Mucosa of stomach (tissue), 1 donor: ENCODE results near the gene AVPR2.

Experiments used
- H3K27me3 ChIP-seq: one replicate; pipeline ENCODE4 v1.7.0; 2013; ENCODE audit warnings: mild to moderate bottlenecking, low read length; ENCODE audit not compliant: control insufficient read depth, insufficient read depth
- H3K36me3 ChIP-seq: one replicate; pipeline ENCODE4 v1.7.0; 2013; ENCODE audit warnings: low read length; ENCODE audit not compliant: control insufficient read depth, insufficient read depth
- H3K4me1 ChIP-seq: one replicate; pipeline ENCODE4 v1.7.0; 2013; ENCODE audit warnings: mild to moderate bottlenecking, low read length; ENCODE audit not compliant: control insufficient read depth, insufficient read depth
- H3K4me3 ChIP-seq: one replicate; pipeline ENCODE4 v1.7.0; 2013; ENCODE audit warnings: low read length
- H3K9ac ChIP-seq: one replicate; pipeline ENCODE4 v1.7.0; 2013; ENCODE audit warnings: mild to moderate bottlenecking, low read length, moderate library complexity
- H3K9me3 ChIP-seq: one replicate; pipeline ENCODE4 v1.7.0; 2013; ENCODE audit warnings: mild to moderate bottlenecking, low read length, moderate library complexity; ENCODE audit not compliant: control insufficient read depth
- donor health status: Pancreatic carcinoma.

The AVPR2 gene

DNA sequence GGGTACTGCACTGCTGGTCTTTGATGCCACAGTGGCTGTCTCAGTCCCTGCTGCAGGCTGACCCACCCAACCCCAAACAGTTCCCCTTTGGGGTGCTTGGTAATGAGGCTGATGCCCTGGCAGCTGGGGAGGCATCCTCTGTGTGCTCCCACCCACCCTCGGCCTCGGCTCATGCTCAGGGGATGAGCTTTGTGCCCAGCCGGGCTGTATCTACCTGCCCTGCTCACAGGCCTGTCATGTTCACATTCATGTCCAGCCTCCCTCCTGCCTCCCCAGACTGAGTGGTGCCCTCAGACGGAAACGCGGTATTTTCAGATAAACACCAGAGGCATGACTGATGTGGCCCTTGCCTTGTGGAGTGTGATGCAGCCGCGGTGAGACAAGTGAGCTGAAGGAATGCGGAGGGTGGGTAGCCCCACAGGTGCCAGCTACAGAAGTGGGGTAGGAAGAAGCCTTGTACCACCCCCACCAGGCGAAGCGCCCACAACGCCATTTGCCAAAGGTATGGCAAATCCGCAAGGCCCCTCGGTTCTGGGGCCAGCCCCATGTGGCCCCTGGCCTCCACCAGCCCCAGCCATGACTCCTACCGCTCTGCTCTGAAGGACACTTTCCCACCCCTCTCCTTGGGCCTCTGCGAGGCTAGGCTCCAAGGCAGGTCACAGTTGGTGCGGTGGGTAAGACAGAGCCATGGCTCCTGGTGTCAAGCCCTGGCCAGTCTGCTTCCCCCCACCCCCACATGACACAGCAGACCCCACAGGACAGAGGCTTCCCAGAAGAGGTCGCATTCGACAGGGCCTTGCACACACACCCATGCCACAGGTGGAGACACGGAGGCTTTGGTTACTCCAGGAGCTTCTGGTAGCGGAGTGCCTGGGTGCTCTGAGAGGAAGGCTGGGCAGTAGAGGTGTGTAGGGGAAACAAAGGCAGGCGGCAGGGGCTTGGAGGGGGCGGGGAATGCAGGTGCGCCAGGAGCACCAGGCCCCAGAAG lies 41.8 kb downstream of the AVPR2 start:
- Histone ChIP-seq H3K4me1 (no peaks in the 10 kb centered on the region), H3K36me3 (peaks cover 5% of the 10 kb centered on the region), H3K9me3 (no peaks in the 10 kb centered on the region), H3K4me3 (no peak overlapping the region), H3K27me3 (no peaks in the 10 kb centered on the region), H3K9ac (no peak overlapping the region)

DNA sequence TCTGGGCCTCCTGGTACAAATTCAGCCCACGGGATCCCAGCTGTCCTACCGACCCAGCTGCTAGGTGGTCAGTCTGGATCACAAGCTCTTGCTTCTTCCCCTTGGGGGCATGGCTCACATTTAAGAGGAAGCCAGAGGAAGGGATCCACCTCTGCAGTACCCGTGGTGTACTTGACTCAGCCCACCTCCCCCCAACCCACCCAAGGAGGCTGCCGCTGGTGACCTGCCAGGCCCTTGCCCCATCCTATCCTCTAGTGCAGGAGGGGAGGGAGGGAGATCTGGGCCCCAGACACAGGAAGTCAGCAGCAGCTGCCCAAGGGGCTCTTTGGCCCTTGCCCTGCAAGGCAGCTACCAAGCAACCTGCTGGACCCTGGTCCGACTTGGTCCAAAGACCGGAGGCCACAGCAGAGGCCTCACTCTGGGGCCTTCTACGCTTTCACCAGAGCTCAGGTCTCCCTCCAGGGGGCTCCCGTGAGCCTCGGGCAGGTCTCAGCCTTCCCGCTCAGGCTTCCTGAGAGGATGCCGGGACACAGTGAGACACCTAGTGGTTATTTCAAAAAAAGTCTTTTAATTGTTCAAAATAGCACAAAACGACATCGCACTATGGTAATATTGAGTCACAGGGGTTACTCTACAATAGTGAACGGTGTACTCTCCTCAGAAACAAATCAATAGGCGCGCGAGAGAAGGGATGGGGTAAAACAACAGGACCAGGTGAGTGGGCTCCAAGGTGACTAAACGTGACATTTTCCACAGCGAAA lies 42.7 kb downstream of the AVPR2 start:
- H3K4me3 ChIP-seq = no peak overlapping the region
- peaks cover 7% of the 10 kb centered on the region for H3K36me3 ChIP-seq
- no peaks in the 10 kb centered on the region for H3K4me1 ChIP-seq
- no peaks in the 10 kb centered on the region for H3K9me3 ChIP-seq
- no peak overlapping the region for H3K9ac ChIP-seq
- H3K27me3 ChIP-seq = no peaks in the 10 kb centered on the region

DNA sequence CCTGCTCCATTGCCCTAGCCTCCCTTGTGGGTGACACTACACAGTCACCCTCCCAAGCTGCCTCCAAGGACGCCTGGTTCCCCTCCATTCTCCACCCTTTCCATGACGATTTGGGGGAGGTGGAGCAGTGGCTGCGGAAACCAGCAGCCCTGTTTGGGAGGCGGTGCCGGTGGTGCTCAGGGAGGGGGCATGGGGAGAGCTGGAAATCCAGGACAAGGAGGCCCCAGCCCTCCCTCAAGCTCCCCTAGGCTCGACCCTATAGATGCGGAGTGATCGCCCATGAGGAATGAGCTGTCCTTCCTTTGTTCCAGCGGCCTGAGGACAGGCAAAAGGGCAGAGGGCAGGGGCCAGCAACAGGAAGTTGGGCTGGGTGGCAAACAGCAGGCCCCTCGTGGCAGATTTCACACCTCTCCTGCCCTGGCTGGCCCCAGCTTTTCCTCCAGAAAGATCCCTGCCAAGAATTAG lies 43.6 kb downstream of the AVPR2 start:
- Histone ChIP-seq H3K9me3 (no peaks in the 10 kb centered on the region), H3K27me3 (no peaks in the 10 kb centered on the region), H3K4me1 (peaks cover under 1% of the 10 kb centered on the region), H3K36me3 (peaks cover 16% of the 10 kb centered on the region), H3K4me3 (no peak overlapping the region), H3K9ac (no peak overlapping the region)

DNA sequence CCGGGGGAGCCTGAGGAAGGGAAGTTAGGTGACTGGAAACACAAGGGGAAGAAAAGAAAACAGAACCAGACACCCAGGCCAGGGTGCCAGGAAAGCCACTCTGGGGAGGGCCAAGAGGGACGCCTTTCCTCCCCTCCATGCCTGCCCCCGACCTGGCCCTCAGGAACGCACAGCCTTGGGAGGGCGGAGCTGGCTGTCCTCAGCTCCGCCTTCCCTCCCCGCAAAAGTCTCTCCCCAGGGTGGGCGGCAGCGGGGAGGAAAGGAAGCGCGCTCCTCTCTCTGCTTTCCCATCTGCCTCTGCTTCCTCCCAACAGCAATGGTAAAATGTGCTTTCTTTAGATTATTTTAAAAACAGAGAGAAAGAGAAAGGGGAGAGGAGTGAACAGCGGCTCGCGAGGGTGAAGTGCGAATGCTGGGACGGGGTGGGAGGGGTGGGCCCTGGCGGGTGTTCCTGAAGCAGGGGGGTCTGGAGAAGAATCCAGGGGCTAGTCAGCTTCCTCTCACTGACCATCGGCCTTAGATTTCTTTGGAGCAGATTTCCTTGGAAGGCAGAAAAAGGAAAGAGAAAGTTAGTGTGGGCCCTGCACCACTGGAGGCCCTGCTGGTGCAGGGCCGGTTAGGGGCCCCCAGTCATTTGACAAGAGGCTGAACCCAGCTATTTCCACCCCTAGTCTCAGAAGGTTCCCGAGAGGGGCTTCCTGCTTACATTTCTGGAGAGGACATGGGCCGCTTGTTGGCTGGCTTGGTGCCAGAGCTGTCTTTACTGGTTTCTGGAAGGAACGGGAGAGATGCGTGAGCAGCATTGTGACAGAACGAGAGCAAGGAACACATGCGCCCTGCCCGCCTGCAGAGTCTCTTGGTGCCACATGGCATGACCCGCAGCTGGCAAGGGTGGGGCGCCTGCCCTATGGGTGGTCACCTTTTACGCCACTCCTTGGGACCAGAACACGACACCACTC lies 44.7 kb downstream of the AVPR2 start:
- peaks cover 17% of the 10 kb centered on the region for H3K36me3 ChIP-seq
- no peak overlapping the region for H3K4me3 ChIP-seq
- no peaks in the 10 kb centered on the region for H3K27me3 ChIP-seq
- H3K9ac ChIP-seq = no peak overlapping the region
- peaks cover 3% of the 10 kb centered on the region for H3K4me1 ChIP-seq
- no peaks in the 10 kb centered on the region for H3K9me3 ChIP-seq

DNA sequence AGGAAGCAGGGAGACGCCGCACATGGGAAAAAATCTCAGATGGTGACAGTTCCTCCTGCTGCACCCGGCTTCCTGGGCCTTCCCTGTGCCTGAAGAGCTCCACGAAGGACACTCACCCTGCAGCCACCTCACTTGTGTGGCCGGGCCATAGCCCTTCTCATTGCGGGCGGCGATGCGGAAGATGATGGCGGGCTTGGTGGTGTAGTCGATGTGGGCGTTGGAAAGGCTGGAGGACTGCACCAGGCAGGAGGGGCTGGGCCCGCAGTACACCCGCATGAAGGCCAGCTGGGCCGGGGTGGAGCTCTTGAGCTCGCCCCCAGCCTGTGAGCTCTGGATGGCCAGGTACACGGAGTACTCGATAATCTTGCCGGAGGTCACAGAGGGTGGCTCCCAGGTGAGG lies 45.7 kb downstream of the AVPR2 start:
- no peak overlapping the region for H3K4me3 ChIP-seq
- H3K9ac ChIP-seq = no peak overlapping the region
- peaks cover 17% of the 10 kb centered on the region for H3K36me3 ChIP-seq
- no peaks in the 10 kb centered on the region for H3K27me3 ChIP-seq
- peaks cover 3% of the 10 kb centered on the region for H3K4me1 ChIP-seq
- H3K9me3 ChIP-seq = no peaks in the 10 kb centered on the region

DNA sequence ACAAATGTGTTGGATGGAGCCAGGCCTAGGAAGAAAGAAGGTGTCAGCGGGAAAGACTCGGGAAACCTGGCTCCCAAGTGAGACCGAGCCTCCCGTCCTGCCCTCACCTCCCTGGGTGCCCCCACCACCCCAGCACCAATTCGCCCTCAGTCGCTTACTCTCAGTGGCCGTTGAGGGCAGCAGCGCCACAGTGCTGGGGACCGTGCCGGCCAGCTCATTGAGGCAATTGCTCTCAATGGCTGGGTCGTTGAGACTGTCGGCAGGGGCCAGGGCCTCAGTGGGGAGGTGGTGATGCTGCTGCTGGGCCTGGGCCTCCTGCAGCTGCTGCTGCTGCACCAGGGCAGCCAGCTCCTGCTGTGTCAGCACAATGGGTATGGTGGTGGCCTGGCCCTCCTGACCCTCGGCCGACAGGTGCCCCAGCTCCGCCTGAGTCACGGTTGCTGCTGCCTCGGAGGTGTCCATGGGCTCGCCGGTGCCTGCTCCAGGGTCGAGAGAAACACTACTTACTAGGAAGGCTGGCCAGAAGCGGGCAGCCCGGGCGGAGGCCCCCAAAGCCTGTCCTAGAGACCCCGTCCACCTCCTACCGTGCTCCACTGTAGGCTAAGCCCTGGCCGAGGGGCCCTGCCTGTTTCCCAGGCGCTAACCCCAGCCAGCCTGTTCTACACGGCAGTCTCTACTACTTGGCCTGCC lies 47.4 kb downstream of the AVPR2 start:
- H3K9me3 ChIP-seq = no peaks in the 10 kb centered on the region
- no peak overlapping the region for H3K4me3 ChIP-seq
- H3K4me1 ChIP-seq = peaks cover 3% of the 10 kb centered on the region
- H3K27me3 ChIP-seq = no peaks in the 10 kb centered on the region
- H3K36me3 ChIP-seq = peaks cover 17% of the 10 kb centered on the region
- H3K9ac ChIP-seq = no peak overlapping the region

DNA sequence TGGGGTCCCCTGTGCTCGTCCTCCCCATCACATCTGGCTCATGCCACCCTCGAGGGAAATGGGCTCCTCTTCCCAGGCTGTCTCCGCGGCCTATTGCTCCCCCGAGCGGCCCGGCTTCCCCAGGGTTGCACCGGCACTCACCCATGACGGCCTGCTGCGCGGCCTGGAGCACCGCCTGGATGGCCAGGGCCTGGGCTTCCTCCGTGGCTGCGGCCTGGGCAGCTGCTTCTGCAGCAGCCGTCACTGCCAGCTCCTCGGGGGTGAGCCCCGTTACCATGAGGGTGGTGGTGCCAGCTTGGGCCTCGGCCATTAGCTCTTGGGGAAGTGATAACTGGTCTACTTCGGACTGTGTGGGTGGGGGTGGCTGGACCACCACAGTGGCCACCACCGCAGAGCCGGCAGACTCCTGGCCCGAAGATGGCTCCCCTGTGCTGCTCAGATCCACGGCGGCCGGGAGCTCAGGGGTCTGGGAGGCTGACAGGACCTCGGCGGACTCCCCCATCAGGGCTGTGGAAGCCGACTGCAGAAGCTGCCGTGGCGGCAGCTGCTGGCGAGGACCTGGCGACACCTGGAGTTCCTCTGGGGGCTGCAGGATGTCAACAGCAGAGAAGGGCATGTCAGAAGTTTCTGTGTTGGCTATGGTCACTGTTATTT lies 48.0 kb downstream of the AVPR2 start:
- peaks cover 17% of the 10 kb centered on the region for H3K36me3 ChIP-seq
- H3K4me3 ChIP-seq = no peak overlapping the region
- no peak overlapping the region for H3K9ac ChIP-seq
- no peaks in the 10 kb centered on the region for H3K27me3 ChIP-seq
- H3K4me1 ChIP-seq = peaks cover 3% of the 10 kb centered on the region
- no peaks in the 10 kb centered on the region for H3K9me3 ChIP-seq

DNA sequence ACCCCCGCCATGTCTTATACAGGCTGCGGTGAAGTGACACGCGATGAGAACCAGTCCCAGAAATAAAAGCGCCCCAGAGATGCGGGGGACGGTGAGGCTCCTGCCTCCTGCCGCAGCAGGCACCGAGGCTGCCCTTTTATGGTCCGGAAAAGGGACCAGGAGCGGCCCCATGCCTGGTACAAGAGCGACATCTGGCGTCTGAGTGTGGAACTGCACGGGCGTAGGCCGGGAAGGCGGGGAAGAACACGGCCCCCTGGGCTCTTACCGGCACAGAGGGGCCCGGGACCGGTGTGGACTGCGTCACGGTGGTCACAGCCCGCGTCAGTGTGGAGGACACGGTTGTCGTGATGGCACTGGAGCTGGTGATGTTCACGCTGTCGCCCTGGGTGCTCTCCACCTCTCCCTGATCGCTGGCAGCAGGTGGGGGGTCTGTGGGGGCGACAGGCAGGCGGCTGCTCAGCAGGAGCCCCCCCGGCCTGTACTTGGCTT lies 48.9 kb downstream of the AVPR2 start:
- H3K27me3 ChIP-seq = no peaks in the 10 kb centered on the region
- H3K4me3 ChIP-seq = no peak overlapping the region
- H3K9ac ChIP-seq = no peak overlapping the region
- peaks cover 3% of the 10 kb centered on the region for H3K4me1 ChIP-seq
- peaks cover 17% of the 10 kb centered on the region for H3K36me3 ChIP-seq
- H3K9me3 ChIP-seq = no peaks in the 10 kb centered on the region

DNA sequence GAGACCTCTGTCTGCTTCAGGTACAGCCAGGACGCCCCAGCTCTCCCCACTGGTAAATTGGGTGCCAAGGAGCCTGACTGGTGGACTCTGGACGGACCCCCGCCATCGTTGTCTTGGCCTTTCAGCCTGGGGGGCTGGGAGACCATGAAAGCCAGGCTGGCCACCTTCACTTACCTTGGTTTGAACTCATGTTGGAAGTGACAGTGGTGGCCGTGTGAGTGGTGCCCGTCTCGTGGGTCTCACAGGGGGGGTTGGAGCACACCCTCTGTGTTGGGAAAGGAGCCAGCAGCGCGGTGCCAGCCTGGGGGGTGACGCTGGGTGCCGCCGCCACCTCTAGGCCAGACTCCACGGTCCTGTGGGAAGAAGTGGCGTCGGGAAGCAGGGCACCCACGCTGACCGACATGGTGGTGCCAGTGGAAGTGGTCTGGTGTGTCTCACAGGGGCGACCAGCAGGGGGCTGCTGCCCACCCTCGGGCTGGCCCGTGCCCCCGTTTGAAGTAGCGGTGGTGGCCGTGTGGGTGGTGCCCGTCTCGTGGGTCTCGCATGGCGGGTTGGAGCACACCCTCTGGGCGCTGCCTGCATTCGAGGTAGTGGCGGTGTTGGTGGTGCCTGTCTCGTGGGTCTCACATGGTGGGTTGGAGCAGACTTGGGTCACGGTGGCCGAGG lies 49.6 kb downstream of the AVPR2 start:
- no peaks in the 10 kb centered on the region for H3K9me3 ChIP-seq
- no peak overlapping the region for H3K4me3 ChIP-seq
- H3K4me1 ChIP-seq = peaks cover 3% of the 10 kb centered on the region
- H3K9ac ChIP-seq = no peak overlapping the region
- no peaks in the 10 kb centered on the region for H3K27me3 ChIP-seq
- peaks cover 17% of the 10 kb centered on the region for H3K36me3 ChIP-seq

DNA sequence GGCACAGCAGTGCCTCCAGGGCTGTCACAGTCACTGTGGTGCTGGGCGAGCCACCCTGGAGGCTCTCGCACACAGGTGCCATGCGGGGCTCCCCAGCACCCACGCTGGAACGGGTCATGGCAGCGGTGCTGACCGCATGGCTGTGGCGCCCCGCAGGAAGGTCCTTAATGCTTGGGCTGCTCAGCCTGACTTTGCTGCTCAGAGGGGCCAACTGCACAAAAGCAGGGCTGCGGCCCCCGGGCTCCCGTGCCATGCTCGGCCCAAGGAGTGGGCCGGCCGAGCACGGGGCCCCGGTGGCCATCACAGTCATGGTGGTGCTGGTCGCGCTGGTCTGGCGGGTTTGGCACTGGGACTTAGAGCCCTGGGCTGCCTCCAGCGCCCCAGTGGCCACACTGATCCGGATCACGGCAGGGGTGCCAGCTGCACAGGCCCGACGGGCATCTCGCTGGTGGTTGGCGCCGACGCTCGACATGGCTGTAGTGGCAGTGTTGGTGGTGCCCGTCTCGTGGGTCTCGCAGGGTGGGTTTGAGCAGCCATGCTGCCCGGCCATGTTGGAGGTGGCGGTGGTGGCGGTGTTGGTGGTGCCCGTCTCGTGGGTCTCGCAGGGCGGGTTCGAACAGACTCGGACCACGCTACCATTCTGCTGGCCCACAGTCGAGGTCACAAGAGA lies 50.2 kb downstream of the AVPR2 start:
- H3K27me3 ChIP-seq = no peaks in the 10 kb centered on the region
- peaks cover 17% of the 10 kb centered on the region for H3K36me3 ChIP-seq
- H3K4me1 ChIP-seq = peaks cover 3% of the 10 kb centered on the region
- no peak overlapping the region for H3K9ac ChIP-seq
- H3K9me3 ChIP-seq = no peaks in the 10 kb centered on the region
- no peak overlapping the region for H3K4me3 ChIP-seq
